ENCODE data around the gene BAHD1.

GRCh38 chr15:40420071-40420713, 20.6 kb upstream of the BAHD1 start:
- TF ChIP-seq, protein P1, sequence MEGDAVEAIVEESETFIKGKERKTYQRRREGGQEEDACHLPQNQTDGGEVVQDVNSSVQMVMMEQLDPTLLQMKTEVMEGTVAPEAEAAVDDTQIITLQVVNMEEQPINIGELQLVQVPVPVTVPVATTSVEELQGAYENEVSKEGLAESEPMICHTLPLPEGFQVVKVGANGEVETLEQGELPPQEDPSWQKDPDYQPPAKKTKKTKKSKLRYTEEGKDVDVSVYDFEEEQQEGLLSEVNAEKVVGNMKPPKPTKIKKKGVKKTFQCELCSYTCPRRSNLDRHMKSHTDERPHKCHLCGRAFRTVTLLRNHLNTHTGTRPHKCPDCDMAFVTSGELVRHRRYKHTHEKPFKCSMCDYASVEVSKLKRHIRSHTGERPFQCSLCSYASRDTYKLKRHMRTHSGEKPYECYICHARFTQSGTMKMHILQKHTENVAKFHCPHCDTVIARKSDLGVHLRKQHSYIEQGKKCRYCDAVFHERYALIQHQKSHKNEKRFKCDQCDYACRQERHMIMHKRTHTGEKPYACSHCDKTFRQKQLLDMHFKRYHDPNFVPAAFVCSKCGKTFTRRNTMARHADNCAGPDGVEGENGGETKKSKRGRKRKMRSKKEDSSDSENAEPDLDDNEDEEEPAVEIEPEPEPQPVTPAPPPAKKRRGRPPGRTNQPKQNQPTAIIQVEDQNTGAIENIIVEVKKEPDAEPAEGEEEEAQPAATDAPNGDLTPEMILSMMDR (IDR thresholded peaks at IDR 0.05; ENCODE audit: low read length), result no peak
- no peak for TF ChIP-seq EZH2 (optimal IDR thresholded peaks at IDR 0.05; ENCODE audit: low read depth, low read length)
